Measurements from ENCODE around the gene ATP8A2. TPM values are rescaled to one million over a fixed set of nuclear protein-coding genes. Genes with fewer than 3 reads are reported as not detected.

Gene ATP8A2
- total and polyA plus RNA-seq, 9 of the 15 experiments (the other 6 are each of a cell fraction or from before 2014, with no cell fraction given): under 0.01 to 0.33 (median 0.06) TPM; not detected in 4

- H3K4me1 ChIP-seq (replicated peaks in 1 of 2; ENCODE audit: control insufficient read depth in 2 of 2, insufficient read depth in 2 of 2, low read length in 2 of 2): no peaks in the 10 kb centered on the region
- H3K4me3 ChIP-seq: no peak overlapping the region
- intact Hi-C loops (cut with micrococcal nuclease) (no loop called here), in situ Hi-C loops (cut with MboI) (no loop called here)
- H4K20me1 ChIP-seq (replicated peaks; ENCODE audit: control insufficient read depth, insufficient read depth, low read length): no peaks in the 10 kb centered on the region
- H3K36me3 ChIP-seq (ENCODE audit: control insufficient read depth, insufficient read depth, low read length): no peaks in the 10 kb centered on the region
- CTCF ChIA-PET (ENCODE audit: low intra/inter-chr PET ratio): no interaction called here
- no peaks in the 10 kb centered on the region for H3K9me3 ChIP-seq (replicated peaks; ENCODE audit: control insufficient read depth, insufficient read depth, low read depth, low read length)
- TF ChIP-seq CBX8 (IDR thresholded peaks at IDR 0.05; ENCODE audit: borderline replicate concordance, extremely low read depth, low read depth, low read length, poor library complexity, severe bottlenecking) (no peak), DNMT1 (IDR thresholded peaks at IDR 0.05) (no peak), NONO (IDR thresholded peaks at IDR 0.05; ENCODE audit: low read depth in 2 of 2, low read length in 1 of 2) (no peak), THAP7 (CRISPR knock-in tag; IDR thresholded peaks at IDR 0.05) (no peak), NR0B1 (IDR thresholded peaks at IDR 0.05; ENCODE audit: partially characterized antibody) (no peak)
- H3K9me1 ChIP-seq (ENCODE audit: control insufficient read depth, insufficient read depth, low read length): no peaks in the 10 kb centered on the region
- ATAC-seq (no peak), DNase-seq (ENCODE audit: extremely low read depth in 1 of 4, low spot score in 3 of 4) (no peak), FAIRE-seq (no peak)
- H2AFZ ChIP-seq (ENCODE audit: low read depth, low read length): no peak overlapping the region
- WGBS (ENCODE audit: insufficient coverage, low coverage, missing lambda C conversion rate): 13% methylated on average over 4 of the region's 4 CpGs
- POLR2A ChIA-PET: no interaction called here
- no TSS peak for BruUV-seq (replicated peaks)
- H3K4me2 ChIP-seq (ENCODE audit: insufficient read depth, low read length): no peak overlapping the region
- H3K79me2 ChIP-seq (ENCODE audit: control insufficient read depth, insufficient read depth, low read length): no peaks in the 10 kb centered on the region
- H3K9ac ChIP-seq (ENCODE audit: insufficient read depth in 1 of 2, low read depth in 2 of 2, low read length in 2 of 2): no peak overlapping the region
- H3K27ac ChIP-seq (ENCODE audit: extremely low read depth, low read depth, low read length): no peak overlapping the region
- H3K27me3 ChIP-seq (ENCODE audit: control insufficient read depth in 2 of 2, insufficient read depth in 2 of 2, low read length in 2 of 2): peaks cover 3 to 4% of the 10 kb centered on the region in 2 experiments; a peak in 3 of 5 replicates
Measured at GRCh38 chr13:25440061-25440460, 68.3 kb downstream of the ATP8A2 start.

Measured in K562 (cell line).